Osteocyte (in vitro differentiated cells): ENCODE measurements around the gene LAMB1. TPM values are rescaled to one million over a fixed set of nuclear protein-coding genes. Genes with fewer than 3 reads are reported as not detected.
"Not testable (repeated sequence)": the region's sequence is repeated elsewhere in the genome, so short reads cannot be mapped to it uniquely, and the experiment has no call there.

Source experiments
- DNase-seq: peaks from one replicate; pipeline ENCODE4 v3.0.0; 2021; ENCODE audit warnings: mixed read lengths; ENCODE audit not compliant: unreplicated experiment; ENCODE audit errors: extremely low spot score
- H3K27ac Mint-ChIP-seq: one replicate; pipeline ENCODE4 v1.8.0; 2021; ENCODE audit warnings: mild to moderate bottlenecking, mixed read lengths; ENCODE audit not compliant: unreplicated experiment
- H3K27me3 Mint-ChIP-seq: one replicate; pipeline ENCODE4 v1.8.0; 2021; ENCODE audit warnings: mixed read lengths; ENCODE audit not compliant: unreplicated experiment
- H3K36me3 Mint-ChIP-seq: one replicate; pipeline ENCODE4 v1.8.0; 2021; ENCODE audit warnings: mixed read lengths; ENCODE audit not compliant: unreplicated experiment
- H3K4me1 Mint-ChIP-seq: one replicate; pipeline ENCODE4 v1.8.0; 2021; ENCODE audit warnings: mixed read lengths; ENCODE audit not compliant: unreplicated experiment
- H3K4me3 Mint-ChIP-seq: one replicate; pipeline ENCODE4 v1.8.0; 2021; ENCODE audit warnings: mild to moderate bottlenecking, moderate library complexity, mixed read lengths; ENCODE audit not compliant: unreplicated experiment
- H3K9me3 Mint-ChIP-seq: one replicate; pipeline ENCODE4 v1.8.0; 2021; ENCODE audit warnings: mixed read lengths; ENCODE audit not compliant: unreplicated experiment
- total RNA-seq: library from RNA; stranded (reverse); gene quantifications from 2 replicates; pipeline ENCODE4 v1.2.1, GENCODE V29; 2021
- TF ChIP-seq, protein P1 (sequence below): fragments of 200-600 bp; sonication (generic); IDR thresholded peaks from 2 replicates; pipeline ENCODE4 v1.5.0; 2021; ENCODE audit warnings: antibody characterized with exemption, mild to moderate bottlenecking, moderate library complexity

The LAMB1 gene
- total RNA-seq, 1 donor from 2014 or later, result 1,014 TPM

DNA sequence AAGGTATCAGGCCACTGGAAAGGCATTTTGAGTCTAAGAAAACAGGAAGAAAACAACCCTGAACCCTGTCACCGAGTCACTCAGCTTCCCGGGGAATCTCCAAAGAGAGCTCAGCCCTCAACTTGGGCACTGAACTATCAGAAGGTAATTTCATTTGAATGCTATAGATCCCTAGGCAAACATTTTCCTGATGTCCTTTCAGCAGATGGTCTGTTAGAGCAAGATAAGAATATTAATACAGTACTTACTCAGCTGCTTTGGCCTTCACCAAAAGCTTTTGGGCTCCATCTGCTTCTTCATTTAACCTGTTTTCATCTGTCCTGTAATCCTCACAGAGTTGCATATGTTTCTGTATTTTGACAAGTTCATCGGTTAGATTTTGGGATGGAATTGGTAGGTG, 34.2 kb upstream of the LAMB1 start:
- H3K4me1 Mint-ChIP-seq, result peaks cover 10% of the 10 kb centered on the region
- no peaks in the 10 kb centered on the region for H3K36me3 Mint-ChIP-seq
- TF ChIP-seq, protein P1, sequence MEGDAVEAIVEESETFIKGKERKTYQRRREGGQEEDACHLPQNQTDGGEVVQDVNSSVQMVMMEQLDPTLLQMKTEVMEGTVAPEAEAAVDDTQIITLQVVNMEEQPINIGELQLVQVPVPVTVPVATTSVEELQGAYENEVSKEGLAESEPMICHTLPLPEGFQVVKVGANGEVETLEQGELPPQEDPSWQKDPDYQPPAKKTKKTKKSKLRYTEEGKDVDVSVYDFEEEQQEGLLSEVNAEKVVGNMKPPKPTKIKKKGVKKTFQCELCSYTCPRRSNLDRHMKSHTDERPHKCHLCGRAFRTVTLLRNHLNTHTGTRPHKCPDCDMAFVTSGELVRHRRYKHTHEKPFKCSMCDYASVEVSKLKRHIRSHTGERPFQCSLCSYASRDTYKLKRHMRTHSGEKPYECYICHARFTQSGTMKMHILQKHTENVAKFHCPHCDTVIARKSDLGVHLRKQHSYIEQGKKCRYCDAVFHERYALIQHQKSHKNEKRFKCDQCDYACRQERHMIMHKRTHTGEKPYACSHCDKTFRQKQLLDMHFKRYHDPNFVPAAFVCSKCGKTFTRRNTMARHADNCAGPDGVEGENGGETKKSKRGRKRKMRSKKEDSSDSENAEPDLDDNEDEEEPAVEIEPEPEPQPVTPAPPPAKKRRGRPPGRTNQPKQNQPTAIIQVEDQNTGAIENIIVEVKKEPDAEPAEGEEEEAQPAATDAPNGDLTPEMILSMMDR, result no peak
- no peak overlapping the region for H3K4me3 Mint-ChIP-seq
- H3K27ac Mint-ChIP-seq, result no peak overlapping the region
- no peaks in the 10 kb centered on the region for H3K9me3 Mint-ChIP-seq
- no peaks in the 10 kb centered on the region for H3K27me3 Mint-ChIP-seq
- DNase-seq, result no peak

DNA sequence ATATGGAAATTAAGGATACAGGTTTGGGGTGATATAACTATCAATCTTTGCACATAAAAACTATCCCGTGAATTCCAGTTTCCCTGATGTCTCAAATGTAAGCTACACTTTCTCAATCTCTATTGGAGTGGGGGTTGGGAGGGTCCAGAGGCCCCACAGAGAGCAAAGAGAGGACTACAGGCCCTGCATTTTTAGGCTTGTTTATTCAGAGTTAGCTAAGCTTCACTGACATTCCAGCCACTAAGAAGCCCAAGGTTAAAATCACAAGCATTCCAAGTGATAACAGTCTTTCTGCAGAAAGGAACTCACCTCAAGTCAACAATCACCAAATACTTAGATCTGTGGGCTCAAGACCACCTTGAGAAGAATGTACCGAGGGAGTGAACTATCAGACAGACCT, 31.6 kb upstream of the LAMB1 start:
- H3K4me3 Mint-ChIP-seq, result no peak overlapping the region
- DNase-seq, result no peak
- no peaks in the 10 kb centered on the region for H3K9me3 Mint-ChIP-seq
- H3K27me3 Mint-ChIP-seq, result no peaks in the 10 kb centered on the region
- H3K4me1 Mint-ChIP-seq, result peaks cover 23% of the 10 kb centered on the region
- TF ChIP-seq, protein P1, result no peak
- no peaks in the 10 kb centered on the region for H3K36me3 Mint-ChIP-seq
- H3K27ac Mint-ChIP-seq, result no peak overlapping the region

DNA sequence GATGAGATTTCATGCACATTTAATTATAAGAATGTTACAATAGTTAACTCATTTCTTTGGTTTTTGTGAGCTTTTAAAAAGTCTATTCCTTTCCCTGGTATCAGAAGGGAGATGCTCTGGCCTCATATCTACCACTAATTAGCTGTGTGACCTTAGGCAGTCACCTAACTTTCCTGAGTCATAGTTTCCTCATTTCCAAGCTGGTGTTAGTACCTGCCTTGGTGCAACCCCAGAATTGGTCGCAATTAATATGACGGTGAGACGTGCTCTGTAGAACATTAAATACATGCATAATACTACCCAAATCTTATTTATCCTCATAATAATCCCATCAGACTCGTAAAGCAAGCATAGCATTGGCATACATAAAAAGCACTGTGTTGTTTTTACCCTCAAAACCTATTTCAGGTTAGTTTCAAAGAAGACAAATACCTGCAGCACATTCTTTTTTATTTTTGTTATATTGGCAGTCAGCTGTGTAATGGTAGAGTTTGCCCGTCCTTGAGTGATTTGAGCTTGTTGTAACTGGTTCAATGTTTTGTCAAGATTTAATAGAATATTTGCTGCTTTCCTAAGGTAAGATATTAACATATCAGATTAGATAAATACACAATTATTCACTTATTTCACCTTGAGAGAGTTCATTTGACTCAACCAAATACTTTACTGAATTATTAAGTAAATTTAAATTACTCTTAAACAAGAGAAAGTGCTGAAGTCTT, 31.0 kb upstream of the LAMB1 start:
- H3K4me3 Mint-ChIP-seq, result no peak overlapping the region
- DNase-seq, result no peak
- TF ChIP-seq, protein P1, result no peak
- no peaks in the 10 kb centered on the region for H3K27me3 Mint-ChIP-seq
- no peak overlapping the region for H3K27ac Mint-ChIP-seq
- no peaks in the 10 kb centered on the region for H3K36me3 Mint-ChIP-seq
- H3K9me3 Mint-ChIP-seq, result no peaks in the 10 kb centered on the region
- peaks cover 29% of the 10 kb centered on the region for H3K4me1 Mint-ChIP-seq

DNA sequence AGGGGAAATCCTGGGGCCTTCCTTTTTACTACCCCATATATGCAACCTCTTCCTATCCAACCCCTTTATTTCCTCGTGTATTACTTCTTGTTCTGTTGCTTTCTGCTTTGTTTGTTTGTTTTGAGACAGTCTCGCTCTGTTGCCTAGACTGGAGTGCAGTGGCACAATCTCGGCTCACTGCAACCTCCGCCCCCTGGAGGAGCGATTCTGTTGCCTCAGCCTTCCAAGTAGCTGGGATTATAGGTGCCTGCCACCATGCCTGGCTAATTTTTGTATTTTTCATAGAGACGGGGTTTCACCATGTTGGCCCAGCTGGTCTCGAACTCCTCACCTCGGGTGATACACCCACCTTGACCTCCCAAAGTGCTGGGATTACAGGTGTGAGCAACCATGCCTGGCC, 30.3 kb upstream of the LAMB1 start:
- DNase-seq, H3K36me3 Mint-ChIP-seq, H3K9me3 Mint-ChIP-seq, H3K27ac Mint-ChIP-seq, H3K27me3 Mint-ChIP-seq, H3K4me3 Mint-ChIP-seq: not testable (repeated sequence)
- peaks cover 25% of the 10 kb centered on the region for H3K4me1 Mint-ChIP-seq

DNA sequence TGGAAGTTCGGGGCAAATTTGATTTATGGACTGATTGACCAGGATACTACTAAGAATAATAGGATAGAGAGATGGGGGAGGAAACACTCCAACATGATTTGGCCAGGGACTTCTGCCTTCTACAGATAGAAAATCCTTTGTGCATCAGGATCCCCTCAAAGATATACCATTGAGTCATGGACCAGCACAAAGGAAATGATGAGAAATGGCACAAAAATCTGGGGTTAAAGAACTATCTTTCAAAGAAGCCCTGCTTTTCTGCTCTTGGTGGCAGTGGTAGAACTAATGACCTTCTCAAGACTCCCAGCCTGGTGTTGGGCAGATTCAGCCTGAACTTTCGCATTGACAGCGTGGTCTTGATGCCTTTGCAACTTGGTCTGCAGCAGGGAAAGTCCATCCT, 27.6 kb upstream of the LAMB1 start:
- Mint-ChIP-seq H3K36me3 (no peaks in the 10 kb centered on the region), H3K27me3 (no peaks in the 10 kb centered on the region), H3K9me3 (no peaks in the 10 kb centered on the region), H3K4me1 (peaks cover 48% of the 10 kb centered on the region), H3K27ac (peak overlapping the region; percentile 88), H3K4me3 (no peak overlapping the region)
- TF ChIP-seq, protein P1, result no peak
- DNase-seq, result no peak
